DMS153 treated with DMSO at 0.1 percent for 48 hours (cell line): ENCODE results near the gene PARD3.

Experiments
- DNase-seq: peaks from one replicate; lab custom pipeline; 2025; ENCODE audit not compliant: unreplicated experiment; lab: John Stamatoyannopoulos, UW

The PARD3 gene

GRCh38 chr10:34200355-34200901 lies 614.7 kb downstream of the PARD3 start:
- peak; percentile 18 for DNase-seq

DNA sequence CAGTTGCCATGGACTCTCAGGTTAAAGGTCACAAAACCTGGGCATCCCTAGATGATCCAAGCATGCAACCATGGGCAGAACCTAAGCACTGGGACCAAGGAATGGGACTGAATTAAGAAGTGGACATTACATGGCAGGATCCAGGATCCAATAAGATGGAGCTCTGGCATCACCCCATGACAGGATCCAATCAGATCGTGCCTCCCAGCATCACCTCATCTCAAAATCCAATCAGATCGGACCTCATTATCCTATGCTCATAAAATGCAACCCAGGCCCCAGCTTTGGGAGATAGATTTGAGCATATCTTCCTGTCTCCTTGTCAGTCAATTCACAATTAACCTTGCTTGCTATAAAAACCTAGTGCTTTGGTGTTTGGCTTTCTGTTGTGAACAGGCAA lies 616.1 kb downstream of the PARD3 start:
- DNase-seq: no peak

GRCh38 chr10:34196058-34196433 lies 619.0 kb downstream of the PARD3 start:
- DNase-seq: no peak

GRCh38 chr10:34195364-34196057 lies 619.6 kb downstream of the PARD3 start:
- no peak for DNase-seq

- DNase-seq: no peak
These were observed 621.0 kb downstream of the PARD3 start for GRCh38 chr10:34193931-34194626.

DNA sequence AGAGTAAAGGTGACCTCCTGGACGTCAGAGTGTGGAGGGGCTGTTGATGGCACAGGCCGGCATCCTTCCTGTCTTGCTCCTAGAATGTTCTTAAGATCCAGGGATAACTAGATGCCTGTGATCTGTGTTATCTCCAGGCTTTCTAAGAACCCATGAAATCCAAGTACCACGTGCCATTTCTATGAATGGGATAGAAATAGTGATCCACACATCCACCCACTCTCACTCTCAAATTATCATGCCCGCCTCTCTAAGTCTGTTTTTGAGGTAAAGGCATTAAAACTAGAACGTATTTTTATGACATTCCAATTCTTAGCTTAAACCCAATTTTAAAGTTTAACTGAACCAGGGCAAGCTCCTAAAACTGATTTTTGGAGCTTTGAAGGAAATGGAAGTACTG lies 622.5 kb downstream of the PARD3 start:
- no peak for DNase-seq

DNA sequence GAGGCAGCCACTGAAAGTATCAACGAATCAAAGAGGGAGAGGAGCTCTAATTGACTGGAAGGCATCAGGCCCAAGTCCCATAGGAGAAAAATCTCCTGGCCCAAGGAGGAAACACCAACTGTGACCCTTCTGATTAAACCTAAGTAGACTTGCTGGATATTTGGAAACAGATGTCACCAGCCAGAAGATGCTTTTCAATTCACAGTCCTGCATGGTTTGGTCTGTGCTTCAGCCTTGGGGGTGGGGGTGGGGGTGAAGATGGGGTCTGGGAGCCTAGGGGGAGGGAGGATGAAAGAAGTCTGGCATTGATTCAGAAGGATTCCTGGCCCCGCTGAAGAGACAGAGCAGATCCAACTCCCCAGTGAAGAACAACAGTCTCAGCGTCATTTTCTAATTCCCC lies 623.7 kb downstream of the PARD3 start:
- DNase-seq: no peak

GRCh38 chr10:34190580-34190979 lies 624.5 kb downstream of the PARD3 start:
- no peak for DNase-seq

GRCh38 chr10:34189830-34190229 lies 625.3 kb downstream of the PARD3 start:
- DNase-seq: no peak

GRCh38 chr10:34188221-34188620 lies 626.9 kb downstream of the PARD3 start:
- no peak for DNase-seq

- DNase-seq: no peak
These were observed 627.9 kb downstream of the PARD3 start for GRCh38 chr10:34187201-34187600.

DNA sequence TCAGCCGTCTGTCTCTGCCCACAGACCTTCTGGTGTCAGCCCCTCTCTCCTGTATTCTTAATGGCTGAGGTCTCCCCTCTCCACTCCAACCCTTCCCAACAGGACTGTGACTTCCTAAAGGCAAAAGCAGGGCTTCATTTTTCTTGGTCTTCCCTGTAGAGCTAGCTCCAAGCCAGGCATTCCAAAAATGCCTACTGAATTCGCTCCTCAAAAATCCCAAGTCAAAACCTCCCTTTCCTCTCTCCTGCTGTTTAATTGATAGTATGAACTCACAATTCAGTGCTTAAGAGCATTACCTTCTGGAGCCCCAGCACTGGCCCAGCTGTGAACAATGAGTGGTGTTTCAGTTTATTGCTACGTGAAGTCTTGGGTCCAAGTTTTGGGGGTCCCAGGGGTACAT lies 628.4 kb downstream of the PARD3 start:
- no peak for DNase-seq

GRCh38 chr10:34185998-34186397 lies 629.1 kb downstream of the PARD3 start:
- no peak for DNase-seq

- DNase-seq: peak; percentile 2
These were observed 630.1 kb downstream of the PARD3 start for GRCh38 chr10:34184939-34185386.

GRCh38 chr10:34184397-34184796 lies 630.7 kb downstream of the PARD3 start:
- no peak for DNase-seq

DNA sequence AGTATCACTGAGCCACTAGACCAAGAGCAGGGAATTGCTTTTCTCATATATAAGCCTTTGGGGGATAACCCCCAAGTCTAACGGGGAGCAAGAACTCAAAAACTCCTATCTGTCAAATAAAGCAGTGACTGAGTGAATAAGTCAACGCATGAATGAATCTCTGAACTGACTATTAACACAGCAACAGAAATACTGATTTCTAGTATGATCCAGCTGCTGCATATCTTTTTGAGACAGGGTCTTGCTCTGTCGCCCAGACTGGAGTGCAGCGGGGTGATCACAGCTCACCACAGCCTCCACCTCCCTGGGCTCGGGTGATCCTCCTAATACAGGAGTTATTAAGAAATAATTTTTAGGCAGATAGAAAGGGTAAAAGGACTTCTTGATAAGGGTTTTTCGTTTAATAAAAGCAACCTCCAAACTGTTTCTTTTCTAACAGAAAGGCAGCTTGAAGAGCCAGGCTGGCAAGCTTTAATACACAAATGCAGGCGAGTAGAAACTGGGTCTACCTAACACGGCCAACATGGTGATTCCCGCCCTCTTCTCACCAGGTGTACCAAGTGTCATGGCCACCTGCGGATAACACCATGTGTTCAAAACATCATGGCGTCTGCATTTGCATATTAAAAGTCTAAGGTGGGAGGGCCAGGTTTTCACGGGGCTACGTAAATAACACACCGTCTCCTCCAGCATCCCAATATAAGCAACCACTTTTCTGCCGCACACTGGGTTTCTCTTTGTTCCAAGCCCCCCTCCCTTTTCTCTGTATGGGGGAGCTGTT lies 631.9 kb downstream of the PARD3 start:
- DNase-seq: no peak

DNA sequence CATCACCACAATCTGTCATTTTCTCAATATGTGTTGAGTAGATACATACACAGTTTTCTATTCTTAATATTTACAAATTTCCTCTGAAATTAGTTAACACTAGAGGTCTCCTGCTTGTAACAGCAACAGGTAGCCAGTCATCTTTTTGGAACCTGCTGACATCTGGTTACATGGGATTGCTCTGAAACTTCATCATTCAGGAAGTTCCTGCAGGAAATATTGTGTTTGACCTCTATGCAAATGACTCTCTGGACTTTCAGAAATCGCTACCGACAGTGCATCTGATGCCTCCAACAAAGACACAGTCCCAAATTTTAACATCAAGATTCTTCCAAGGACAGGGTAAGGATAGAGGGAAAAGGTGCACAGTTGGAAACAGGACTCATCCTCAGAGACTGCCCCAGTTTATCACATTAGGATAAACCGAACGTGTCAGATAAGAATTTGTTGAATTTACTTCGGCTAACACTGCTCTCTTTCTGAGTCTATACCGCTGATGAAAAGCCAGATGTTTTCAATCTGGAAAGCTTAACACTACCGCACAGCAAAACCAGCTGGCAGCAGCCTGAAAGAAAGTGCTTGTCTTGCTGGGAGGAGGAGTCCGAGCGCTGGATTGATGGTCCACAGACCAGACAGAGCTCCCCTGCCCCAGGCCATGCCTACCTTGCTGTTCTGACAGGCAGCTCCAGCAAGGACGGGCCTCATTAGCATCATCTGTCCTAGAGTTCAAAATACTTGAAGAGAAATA lies 633.4 kb downstream of the PARD3 start:
- no peak for DNase-seq

DNA sequence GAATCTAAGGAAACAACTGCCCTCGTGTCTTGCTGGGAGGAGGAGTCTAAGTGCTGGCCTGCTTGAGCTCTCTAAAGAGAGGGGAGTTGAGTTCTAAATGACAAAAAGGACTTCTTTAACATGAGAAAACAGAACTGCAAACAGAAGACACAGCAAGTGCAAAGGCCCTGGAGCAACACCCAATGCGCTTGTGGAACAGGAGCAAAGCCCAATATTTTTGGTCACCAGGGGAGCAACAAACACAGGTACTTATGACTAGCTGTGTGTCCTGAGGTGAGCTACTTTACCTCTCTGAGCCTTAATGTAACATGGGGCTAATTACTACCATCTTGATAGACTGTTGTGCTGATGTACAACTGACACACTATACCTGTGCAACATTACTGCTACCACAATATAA lies 634.3 kb downstream of the PARD3 start:
- DNase-seq: no peak

DNA sequence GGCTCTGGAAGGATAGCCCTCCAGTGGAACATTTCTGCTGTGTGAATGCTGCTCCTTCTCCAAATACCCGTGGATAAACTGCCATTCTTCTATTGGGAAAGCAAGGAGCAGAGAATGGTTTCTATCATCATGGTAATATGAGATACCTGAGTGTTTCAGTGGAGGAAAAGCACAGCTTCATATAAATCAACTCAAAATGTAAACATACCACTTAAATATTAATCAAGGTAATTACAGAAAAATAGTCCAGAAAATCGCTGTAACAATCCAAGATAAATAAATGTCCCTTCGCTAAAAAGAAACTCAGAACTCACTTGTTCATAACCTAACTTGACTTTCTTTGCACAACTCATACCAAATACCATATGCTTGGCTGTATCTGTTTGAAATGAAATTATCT lies 635.8 kb downstream of the PARD3 start:
- no peak for DNase-seq

- no peak for DNase-seq
These were observed 636.3 kb downstream of the PARD3 start for GRCh38 chr10:34178756-34179155.

- no peak for DNase-seq
These were observed 636.9 kb downstream of the PARD3 start for GRCh38 chr10:34178196-34178595.
